ENCODE measurements around the gene NPBWR2. TPM values are rescaled to one million over a fixed set of nuclear protein-coding genes. Genes with fewer than 3 reads are reported as not detected.

The NPBWR2 gene
- total and polyA plus RNA-seq, 9 of the 15 experiments (the other 6 are each of a cell fraction or from before 2014, with no cell fraction given) = not detected

- TF ChIP-seq THRB (CRISPR knock-in tag; conservative IDR thresholded peaks at IDR 0.05) (no peak), MED1 (CRISPR knock-in tag; IDR thresholded peaks at IDR 0.05; ENCODE audit: borderline replicate concordance) (no peak), SP1 (CRISPR knock-in tag; IDR thresholded peaks at IDR 0.05) (no peak), BCLAF1 (IDR thresholded peaks at IDR 0.05; ENCODE audit: borderline replicate concordance in 1 of 2, control insufficient read depth in 1 of 2, low read depth in 2 of 2, low read length in 1 of 2) (no peak), ZBTB33 (CRISPR knock-in tag; IDR thresholded peaks at IDR 0.05) (no peak), FUS (optimal IDR thresholded peaks at IDR 0.05; ENCODE audit: low read depth, low read length) (no peak), ZFP36 (IDR thresholded peaks at IDR 0.05; ENCODE audit: low read depth, low read length, partially characterized antibody) (peak; percentile 89), NR0B1 (IDR thresholded peaks at IDR 0.05; ENCODE audit: partially characterized antibody) (no peak), SMARCC2 (IDR thresholded peaks at IDR 0.05; ENCODE audit: low read depth) (no peak), MYNN (IDR thresholded peaks at IDR 0.05) (no peak), MYNN (CRISPR knock-in tag; IDR thresholded peaks at IDR 0.05) (no peak), BCOR (IDR thresholded peaks at IDR 0.05) (peak; percentile 90), CCAR2 (IDR thresholded peaks at IDR 0.05; ENCODE audit: low read depth, low read length) (no peak), MAZ (CRISPR knock-in tag; conservative IDR thresholded peaks at IDR 0.05 in 1 of 2, IDR thresholded peaks at IDR 0.05 in 1 of 2) (no peak), MCM2 (IDR thresholded peaks at IDR 0.05; ENCODE audit: low read depth) (no peak), ZNF280A (IDR thresholded peaks at IDR 0.05; ENCODE audit: low read depth, partially characterized antibody) (no peak), ZNF408 (CRISPR knock-in tag; IDR thresholded peaks at IDR 0.05; ENCODE audit: low read depth) (no peak)
Observed at GRCh38 chr20:64119681-64120341, 12.4 kb upstream of the NPBWR2 start (continued).
